HCT116 (cell line): Measurements from ENCODE around the gene PPP1R1A. TPM values are rescaled to one million over a fixed set of nuclear protein-coding genes. Genes with fewer than 3 reads are reported as not detected.

ENCODE experiments used
- ATAC-seq: fragments of 200-7000 bp; cut with Tn5 transposase; 2 replicates; pipeline ENCODE4 v1.9.1; 2020; ENCODE audit warnings: mild to moderate bottlenecking, moderate library complexity
- BruUV-seq: library from RNA; stranded (reverse); fragments of 400-500 nt; replicated peaks from 2 replicates; lab custom pipeline; 2021; lab: Mats Ljungman, UMichigan
- CTCF ChIA-PET: fragments of 300-600 bp; sonication (Branson Sonifier 250); formaldehyde crosslinking; loops from one replicate; lab custom pipeline; 2021; ENCODE audit warnings: antibody characterized with exemption; lab: Charles Lee
- POLR2A ChIA-PET: fragments of 300-600, 350-600 bp; sonication (Branson Sonifier 250); formaldehyde crosslinking; loops from one replicate; lab custom pipeline; 2021; ENCODE audit warnings: antibody characterized with exemption; lab: Charles Lee
- RAD21 ChIA-PET, 2 experiments: fragments of 300-600 bp; sonication (Branson Sonifier 250); formaldehyde crosslinking; loops; one replicate each; lab custom pipeline; 2023; ENCODE audit warnings: low total read pairs in 2 of 2; ENCODE audit not compliant: uncharacterized antibody in 2 of 2, unreplicated experiment in 2 of 2, low non-redundant PET in 1 of 2; lab: Charles Lee
- DNase-seq: peaks from one replicate; pipeline ENCODE4 v3.0.0-alpha.2; 2010; ENCODE audit warnings: low read depth, low spot score
- H2AFZ ChIP-seq: fragments of 200-600 bp; shearing (Covaris generic), sonication (generic); 2 replicates; pipeline ENCODE4 v1.6.1; 2017; ENCODE audit warnings: low read depth, mixed run types, mixed read lengths, antibody characterized with exemption, low read length; ENCODE audit not compliant: poor library complexity, severe bottlenecking
- H3K27ac ChIP-seq: 2 replicates; pipeline ENCODE4 v1.5.1; 2012; ENCODE audit warnings: low read depth, low read length
- H3K27me3 ChIP-seq: fragments of 200-600 bp; sonication (generic); 2 replicates; pipeline ENCODE4 v1.6.1; 2016; ENCODE audit warnings: mixed run types, low read length, mixed read lengths; ENCODE audit not compliant: insufficient read depth
- H3K36me3 ChIP-seq, 2 experiments: fragments of 200-500 bp in 1 of 2; fragments of 200-600 bp in 1 of 2; sonication (Bioruptor generic) in 1 of 2; sonication (generic) in 1 of 2; 2 replicates each; pipeline versions ENCODE4 v1.5.1 to v1.6.1; 2014 to 2016; ENCODE audit warnings: low read length in 2 of 2, inconsistent platforms in 1 of 2, mixed read lengths in 1 of 2, mixed run types in 1 of 2; ENCODE audit not compliant: insufficient read depth in 2 of 2, control insufficient read depth in 1 of 2
- H3K4me1 ChIP-seq, 2 experiments: fragments of 200-600 bp in 1 of 2; sonication (generic) in 1 of 2; 2 replicates each; pipeline versions ENCODE4 v1.5.1 to v1.6.1; 2012 to 2017; ENCODE audit warnings: low read length in 2 of 2, inconsistent platforms in 1 of 2, mild to moderate bottlenecking in 1 of 2, mixed read lengths in 1 of 2, mixed run types in 1 of 2, moderate library complexity in 1 of 2; ENCODE audit not compliant: insufficient read depth in 2 of 2, control insufficient read depth in 1 of 2
- H3K4me2 ChIP-seq: fragments of 200-600 bp; sonication (generic); 2 replicates; pipeline ENCODE4 v1.6.1; 2017; ENCODE audit warnings: mixed run types, low read length, mixed read lengths
- H3K4me3 ChIP-seq, 2 experiments: fragments of 200-600 bp in 1 of 2; sonication (generic) in 1 of 2; replicated peaks in 1 of 2; 2 replicates each; pipeline ENCODE4 v1.5.1; 2011 to 2016; ENCODE audit warnings: low read length in 2 of 2, control low read depth in 1 of 2, low read depth in 1 of 2, mild to moderate bottlenecking in 1 of 2, mixed read lengths in 1 of 2, mixed run types in 1 of 2
- H3K79me2 ChIP-seq: fragments of 200-600 bp; sonication (generic); 2 replicates; pipeline ENCODE4 v1.6.1; 2017; ENCODE audit warnings: mild to moderate bottlenecking, mixed run types, low read length, moderate library complexity, mixed read lengths; ENCODE audit not compliant: insufficient read depth
- H3K9ac ChIP-seq: fragments of 200-600 bp; sonication (generic); 2 replicates; pipeline ENCODE4 v1.6.1; 2016; ENCODE audit warnings: low read length, mixed read lengths
- H3K9me2 ChIP-seq: fragments of 200-600 bp; sonication (generic), shearing (Covaris generic); 2 replicates; pipeline ENCODE4 v1.6.1; 2017; ENCODE audit warnings: mixed run types, mild to moderate bottlenecking, moderate library complexity; ENCODE audit not compliant: insufficient read depth
- H3K9me3 ChIP-seq, 2 experiments: fragments of 200-500 bp in 1 of 2; fragments of 200-600 bp in 1 of 2; sonication (Bioruptor generic) in 1 of 2; sonication (generic) in 1 of 2; 2 replicates each; pipeline ENCODE4 v1.6.1; 2014 to 2017; ENCODE audit warnings: low read length in 2 of 2, mixed read lengths in 2 of 2, inconsistent platforms in 1 of 2, low read depth in 1 of 2, mild to moderate bottlenecking in 1 of 2, mixed run types in 1 of 2, moderate library complexity in 1 of 2; ENCODE audit not compliant: control insufficient read depth in 1 of 2, insufficient read depth in 1 of 2
- H4K20me1 ChIP-seq: fragments of 200-600 bp; sonication (generic), shearing (Covaris generic); 2 replicates; pipeline ENCODE4 v1.6.1; 2017; ENCODE audit warnings: mixed run types, mild to moderate bottlenecking, moderate library complexity; ENCODE audit not compliant: insufficient read depth
- CBX3 ChIP-seq: IDR thresholded peaks from 2 replicates; pipeline ENCODE4 v1.6.1; 2012; ENCODE audit warnings: low read depth
- EGR1 ChIP-seq: IDR thresholded peaks from 2 replicates; pipeline ENCODE4 v1.6.1; 2012; ENCODE audit warnings: low read depth
- ELF1 ChIP-seq: IDR thresholded peaks from 2 replicates; pipeline ENCODE4 v1.6.1; 2012; ENCODE audit warnings: low read depth, borderline replicate concordance
- EZH2phosphoT487 ChIP-seq: fragments of 200-600 bp; IDR thresholded peaks from 2 replicates; pipeline ENCODE4 v1.6.1; 2018; ENCODE audit warnings: antibody characterized with exemption, borderline replicate concordance
- FOSL1 ChIP-seq: IDR thresholded peaks from 2 replicates; pipeline ENCODE4 v1.6.1; 2012; ENCODE audit warnings: low read depth
- JUND ChIP-seq: IDR thresholded peaks from 2 replicates; pipeline ENCODE4 v1.6.1; 2012
- POLR2AphosphoS5 ChIP-seq: IDR thresholded peaks from 2 replicates; pipeline ENCODE4 v1.6.1; 2011; ENCODE audit warnings: mild to moderate bottlenecking, low read depth, low read length, moderate library complexity
- RAD21 ChIP-seq: IDR thresholded peaks from 2 replicates; pipeline ENCODE4 v1.6.1; 2012; ENCODE audit warnings: low read depth, mild to moderate bottlenecking
- SIN3A ChIP-seq: IDR thresholded peaks from 2 replicates; pipeline ENCODE4 v1.6.1; 2012; ENCODE audit warnings: low read depth
- SP1 ChIP-seq: IDR thresholded peaks from 2 replicates; pipeline ENCODE4 v1.6.1; 2012; ENCODE audit warnings: low read depth
- SRF ChIP-seq: IDR thresholded peaks from 2 replicates; pipeline ENCODE4 v1.6.1; 2012; ENCODE audit warnings: low read depth
- YY1 ChIP-seq: IDR thresholded peaks from 2 replicates; pipeline ENCODE4 v1.6.1; 2011; ENCODE audit warnings: low read length, low read depth, moderate library complexity, mild to moderate bottlenecking; ENCODE audit not compliant: insufficient replicate concordance; ENCODE audit errors: extremely low read depth
- ZFX ChIP-seq: fragments of 450-650 bp; IDR thresholded peaks from 2 replicates; pipeline ENCODE4 v1.6.1; 2017
- ZNF274 ChIP-seq: fragments of 200-500 bp; sonication (Bioruptor generic); IDR thresholded peaks from 2 replicates; pipeline ENCODE4 v1.6.1; 2014; ENCODE audit warnings: mild to moderate bottlenecking, low read depth, low read length, inconsistent platforms
- intact Hi-C: fragments of 100-400 bp; cut with micrococcal nuclease; formaldehyde crosslinking; loops from 2 replicates; pipeline ENCODE4 v1.10.0; 2022
- total RNA-seq: library from RNA; stranded (reverse); gene quantifications from one replicate; pipeline ENCODE4 v1.2.1, GENCODE V29; 2021; ENCODE audit not compliant: unreplicated experiment
- TF ChIP-seq, protein P1 (sequence below): IDR thresholded peaks from 2 replicates; pipeline ENCODE4 v1.6.1; 2012
- TF ChIP-seq, protein P2 (sequence below): IDR thresholded peaks from 2 replicates; pipeline ENCODE4 v1.6.1; 2012; ENCODE audit warnings: low read depth

Gene PPP1R1A
- total RNA-seq, 1 experiment from 2014 or later = 0.61 TPM

DNA sequence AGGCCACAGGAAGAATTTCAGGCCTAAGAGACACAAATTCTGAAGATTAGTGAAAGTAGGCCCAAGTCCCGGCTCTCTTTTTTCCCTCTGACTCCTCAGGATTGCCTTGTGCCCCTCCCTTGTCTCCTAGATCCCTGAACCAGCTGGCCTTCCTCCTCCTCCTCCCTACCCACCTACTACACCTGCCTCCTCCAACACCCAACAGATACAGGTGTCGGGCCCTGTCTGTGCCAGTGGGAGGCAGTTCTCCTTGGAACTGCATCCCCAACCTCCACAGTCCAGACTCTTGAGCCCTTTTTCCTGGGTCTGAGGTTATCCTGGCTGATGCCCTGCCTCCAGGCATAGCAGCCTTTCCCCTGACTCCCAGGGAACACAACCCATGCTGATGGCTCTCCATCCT lies 1.8 kb downstream of the PPP1R1A start:
- Histone ChIP-seq H3K4me1 (peaks cover 0 to 5% of the 10 kb centered on the region in 2 experiments; a peak in 1 of 4 replicates), H3K9me3 (no peaks in the 10 kb centered on the region), H3K79me2 (no peaks in the 10 kb centered on the region), H4K20me1 (no peaks in the 10 kb centered on the region), H3K9ac (no peak overlapping the region), H3K27ac (no peak overlapping the region), H3K4me2 (no peak overlapping the region), H3K36me3 (no peaks in the 10 kb centered on the region), H3K4me3 (no peak overlapping the region), H2AFZ (no peak overlapping the region), H3K27me3 (peaks cover 11% of the 10 kb centered on the region; the same call in 1 of the 2 replicates), H3K9me2 (no peaks in the 10 kb centered on the region)
- ATAC-seq (no peak), DNase-seq (no peak)
- intact Hi-C loops = no loop called here
- BruUV-seq = no TSS peak
- no peak for TF ChIP-seq FOSL1
- TF ChIP-seq, protein P1, sequence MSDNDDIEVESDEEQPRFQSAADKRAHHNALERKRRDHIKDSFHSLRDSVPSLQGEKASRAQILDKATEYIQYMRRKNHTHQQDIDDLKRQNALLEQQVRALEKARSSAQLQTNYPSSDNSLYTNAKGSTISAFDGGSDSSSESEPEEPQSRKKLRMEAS = no peak
- no peak for TF ChIP-seq CBX3
- TF ChIP-seq, protein P2, sequence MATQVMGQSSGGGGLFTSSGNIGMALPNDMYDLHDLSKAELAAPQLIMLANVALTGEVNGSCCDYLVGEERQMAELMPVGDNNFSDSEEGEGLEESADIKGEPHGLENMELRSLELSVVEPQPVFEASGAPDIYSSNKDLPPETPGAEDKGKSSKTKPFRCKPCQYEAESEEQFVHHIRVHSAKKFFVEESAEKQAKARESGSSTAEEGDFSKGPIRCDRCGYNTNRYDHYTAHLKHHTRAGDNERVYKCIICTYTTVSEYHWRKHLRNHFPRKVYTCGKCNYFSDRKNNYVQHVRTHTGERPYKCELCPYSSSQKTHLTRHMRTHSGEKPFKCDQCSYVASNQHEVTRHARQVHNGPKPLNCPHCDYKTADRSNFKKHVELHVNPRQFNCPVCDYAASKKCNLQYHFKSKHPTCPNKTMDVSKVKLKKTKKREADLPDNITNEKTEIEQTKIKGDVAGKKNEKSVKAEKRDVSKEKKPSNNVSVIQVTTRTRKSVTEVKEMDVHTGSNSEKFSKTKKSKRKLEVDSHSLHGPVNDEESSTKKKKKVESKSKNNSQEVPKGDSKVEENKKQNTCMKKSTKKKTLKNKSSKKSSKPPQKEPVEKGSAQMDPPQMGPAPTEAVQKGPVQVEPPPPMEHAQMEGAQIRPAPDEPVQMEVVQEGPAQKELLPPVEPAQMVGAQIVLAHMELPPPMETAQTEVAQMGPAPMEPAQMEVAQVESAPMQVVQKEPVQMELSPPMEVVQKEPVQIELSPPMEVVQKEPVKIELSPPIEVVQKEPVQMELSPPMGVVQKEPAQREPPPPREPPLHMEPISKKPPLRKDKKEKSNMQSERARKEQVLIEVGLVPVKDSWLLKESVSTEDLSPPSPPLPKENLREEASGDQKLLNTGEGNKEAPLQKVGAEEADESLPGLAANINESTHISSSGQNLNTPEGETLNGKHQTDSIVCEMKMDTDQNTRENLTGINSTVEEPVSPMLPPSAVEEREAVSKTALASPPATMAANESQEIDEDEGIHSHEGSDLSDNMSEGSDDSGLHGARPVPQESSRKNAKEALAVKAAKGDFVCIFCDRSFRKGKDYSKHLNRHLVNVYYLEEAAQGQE = no peak
- RAD21 ChIA-PET = no interaction called here
- POLR2A ChIA-PET = no interaction called here
- CTCF ChIA-PET = interaction anchor here (1.8 kb wide), 1 partner anchor 10 kb away, joined by 7 read pairs; no protein-coding TSS in a partner anchor

DNA sequence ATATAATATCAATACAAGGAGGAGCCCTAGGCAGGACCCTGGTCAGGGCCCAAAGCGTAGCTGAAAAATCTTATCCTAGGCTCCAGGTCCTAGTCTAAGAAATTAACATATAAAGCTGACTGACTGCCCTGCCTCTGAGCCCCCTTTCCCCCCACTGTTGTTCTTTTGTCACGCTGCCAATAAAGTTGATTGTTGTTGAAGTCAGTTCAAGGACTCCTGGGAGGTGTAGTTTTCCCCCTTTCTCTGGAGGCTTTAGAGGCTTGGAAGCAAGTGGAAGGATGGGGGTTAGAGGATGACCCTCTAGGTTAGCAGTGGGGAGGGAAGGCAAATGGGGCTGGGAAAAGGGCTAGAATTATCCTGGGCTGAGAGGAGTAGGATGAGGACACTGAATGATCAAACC lies 3.2 kb downstream of the PPP1R1A start:
- H4K20me1 ChIP-seq = no peaks in the 10 kb centered on the region
- no peak for DNase-seq
- ChIA-PET RAD21 (no interaction called here), CTCF (no interaction called here), POLR2A (no interaction called here)
- intact Hi-C loops = no loop called here
- H3K4me3 ChIP-seq = no peak overlapping the region
- no peaks in the 10 kb centered on the region for H3K36me3 ChIP-seq
- no peaks in the 10 kb centered on the region for H3K79me2 ChIP-seq
- H3K4me1 ChIP-seq = peaks cover 0 to 5% of the 10 kb centered on the region in 2 experiments; a peak in 1 of 4 replicates
- no peak overlapping the region for H3K4me2 ChIP-seq
- peaks cover 11% of the 10 kb centered on the region; the same call in 1 of the 2 replicates for H3K27me3 ChIP-seq
- H3K27ac ChIP-seq = no peak overlapping the region
- TF ChIP-seq RAD21 = no peak
- TF ChIP-seq POLR2AphosphoS5 = no peak
- TF ChIP-seq ELF1 = no peak
- TF ChIP-seq EZH2phosphoT487 = no peak
- TF ChIP-seq JUND = no peak
- no peak for TF ChIP-seq ZNF274
- TF ChIP-seq SIN3A = no peak
- TF ChIP-seq ZFX = no peak
- no peak for TF ChIP-seq EGR1
- no peak for TF ChIP-seq YY1
- no peak for TF ChIP-seq SRF
- no peak for TF ChIP-seq CBX3
- no peak for TF ChIP-seq SP1
- H3K9me2 ChIP-seq = no peaks in the 10 kb centered on the region
- H2AFZ ChIP-seq = no peak overlapping the region
- H3K9ac ChIP-seq = no peak overlapping the region
- ATAC-seq = no peak
- H3K9me3 ChIP-seq = no peaks in the 10 kb centered on the region
- no TSS peak for BruUV-seq
